ENCODE results near the gene SMIM44. TPM values are rescaled to one million over a fixed set of nuclear protein-coding genes. Genes with fewer than 3 reads are reported as not detected.
"Not testable (repeated sequence)": the region's sequence is repeated elsewhere in the genome, so short reads cannot be mapped to it uniquely, and the experiment has no call there.

The SMIM44 gene
- polyA plus RNA-seq, 1 donor: 1.6 TPM

GRCh38 chr19:3508771-3509535 lies 25.7 kb upstream of the SMIM44 start:
- H3K4me3 ChIP-seq (ENCODE audit: low read length): no peak overlapping the region
- H3K4me1 ChIP-seq (ENCODE audit: control insufficient read depth, insufficient read depth, low read length): peaks cover 10% of the 10 kb centered on the region
- no peak overlapping the region for H3K27ac ChIP-seq (ENCODE audit: low read length)
- DNase-seq: no peak
- WGBS (ENCODE audit: insufficient coverage, low lambda C conversion rate): 88% methylated on average over 8 of the region's 23 CpGs
- H3K27me3 ChIP-seq (ENCODE audit: control insufficient read depth, insufficient read depth, low read length): no peaks in the 10 kb centered on the region
- H3K36me3 ChIP-seq (ENCODE audit: control insufficient read depth, insufficient read depth, low read length): peaks cover 45% of the 10 kb centered on the region
- H3K9me3 ChIP-seq (ENCODE audit: control insufficient read depth, low read depth, low read length): no peaks in the 10 kb centered on the region

GRCh38 chr19:3508121-3508661 lies 24.9 kb upstream of the SMIM44 start:
- H3K9me3 ChIP-seq (ENCODE audit: control insufficient read depth, low read depth, low read length); H3K27me3 ChIP-seq (ENCODE audit: control insufficient read depth, insufficient read depth, low read length): not testable (repeated sequence)
- H3K27ac ChIP-seq (ENCODE audit: low read length): peak overlapping the region; percentile 38
- H3K36me3 ChIP-seq (ENCODE audit: control insufficient read depth, insufficient read depth, low read length): peaks cover 39% of the 10 kb centered on the region
- WGBS (ENCODE audit: insufficient coverage, low lambda C conversion rate): no CpG with 5 or more reads among the region's 18 CpGs
- H3K4me3 ChIP-seq (ENCODE audit: low read length): peak overlapping the region; percentile 71
- DNase-seq: peak in 1 of 2 donors; percentile 61
- peaks cover 10% of the 10 kb centered on the region for H3K4me1 ChIP-seq (ENCODE audit: control insufficient read depth, insufficient read depth, low read length)

- peaks cover 37% of the 10 kb centered on the region for H3K36me3 ChIP-seq (ENCODE audit: control insufficient read depth, insufficient read depth, low read length)
- no peaks in the 10 kb centered on the region for H3K9me3 ChIP-seq (ENCODE audit: control insufficient read depth, low read depth, low read length)
- H3K4me3 ChIP-seq (ENCODE audit: low read length): peak overlapping the region; percentile 71
- DNase-seq: peak; percentile 55 to 71
- H3K27ac ChIP-seq (ENCODE audit: low read length): peak overlapping the region; percentile 72
- no peaks in the 10 kb centered on the region for H3K27me3 ChIP-seq (ENCODE audit: control insufficient read depth, insufficient read depth, low read length)
- 0% methylated on average over 1 of the region's 31 CpGs for WGBS (ENCODE audit: insufficient coverage, low lambda C conversion rate)
- H3K4me1 ChIP-seq (ENCODE audit: control insufficient read depth, insufficient read depth, low read length): peaks cover 10% of the 10 kb centered on the region
Measured at GRCh38 chr19:3507371-3508120, 24.3 kb upstream of the SMIM44 start.

GRCh38 chr19:3506384-3507340 lies 23.4 kb upstream of the SMIM44 start:
- H3K36me3 ChIP-seq (ENCODE audit: control insufficient read depth, insufficient read depth, low read length): peaks cover 28% of the 10 kb centered on the region
- H3K27ac ChIP-seq (ENCODE audit: low read length): peak overlapping the region; percentile 72
- peak in 1 of 2 donors; percentile 47 for DNase-seq
- no peaks in the 10 kb centered on the region for H3K27me3 ChIP-seq (ENCODE audit: control insufficient read depth, insufficient read depth, low read length)
- peak overlapping the region; percentile 71 for H3K4me3 ChIP-seq (ENCODE audit: low read length)
- WGBS (ENCODE audit: insufficient coverage, low lambda C conversion rate): no CpG with 5 or more reads among the region's 69 CpGs
- H3K9me3 ChIP-seq (ENCODE audit: control insufficient read depth, low read depth, low read length): no peaks in the 10 kb centered on the region
- peaks cover 10% of the 10 kb centered on the region for H3K4me1 ChIP-seq (ENCODE audit: control insufficient read depth, insufficient read depth, low read length)

DNA sequence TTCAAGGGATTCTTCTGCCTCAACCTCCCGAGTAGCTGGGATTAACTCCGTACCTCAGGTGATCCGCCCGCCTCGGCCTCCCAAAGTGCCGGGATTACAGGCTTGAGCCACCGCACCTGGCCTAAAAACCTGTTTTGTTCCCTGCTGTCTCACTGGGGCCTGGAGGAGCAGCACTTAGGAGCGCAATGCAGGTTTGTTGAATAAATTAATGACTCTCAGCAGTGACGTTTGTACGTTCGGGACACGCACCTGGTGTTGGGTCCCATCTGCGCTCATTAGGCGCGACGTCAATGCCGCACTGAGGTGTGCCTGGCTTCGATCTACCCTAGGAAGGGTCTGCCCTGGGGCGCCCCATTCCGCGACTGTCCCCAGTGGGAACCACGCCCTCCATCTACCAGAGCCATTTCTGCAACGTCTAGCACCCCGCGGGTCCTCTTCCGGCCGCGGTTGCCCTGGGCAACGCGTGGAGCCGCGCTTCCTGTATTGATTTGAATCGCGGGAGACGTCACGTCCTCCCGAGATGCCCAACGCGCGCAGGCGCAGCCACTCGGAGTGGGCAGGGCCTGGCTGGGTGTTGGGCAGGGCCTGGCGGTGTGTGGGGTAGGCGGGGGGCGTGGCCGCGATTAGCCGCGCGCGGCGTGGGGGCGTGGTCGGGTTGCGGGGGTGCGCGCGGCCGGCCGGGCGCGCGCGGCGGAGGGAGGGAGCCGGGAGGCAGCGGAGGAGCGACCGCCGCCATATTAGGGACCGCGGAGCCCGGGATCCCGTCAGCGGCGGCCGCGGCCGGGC lies 22.6 kb upstream of the SMIM44 start, which contains the start of gene FZR1:
Gene FZR1 (plus strand): TSS at position 714 of the 786 bp plus-strand sequence. CDS start 16,679 bp downstream, outside the sequence.
- H3K4me1 ChIP-seq (ENCODE audit: control insufficient read depth, insufficient read depth, low read length): peaks cover 10% of the 10 kb centered on the region
- H3K27me3 ChIP-seq (ENCODE audit: control insufficient read depth, insufficient read depth, low read length): no peaks in the 10 kb centered on the region
- H3K4me3 ChIP-seq (ENCODE audit: low read length): peak within 1 kb of the TSS; percentile 71
- H3K27ac ChIP-seq (ENCODE audit: low read length): peak within 1 kb of the TSS; percentile 87
- H3K36me3 ChIP-seq (ENCODE audit: control insufficient read depth, insufficient read depth, low read length): peaks cover 21% of the 10 kb centered on the region
- no peaks in the 10 kb centered on the region for H3K9me3 ChIP-seq (ENCODE audit: control insufficient read depth, low read depth, low read length)
- peak; percentile 99 for DNase-seq
- WGBS (ENCODE audit: insufficient coverage, low lambda C conversion rate): no CpG with 5 or more reads among the region's 79 CpGs

DNA sequence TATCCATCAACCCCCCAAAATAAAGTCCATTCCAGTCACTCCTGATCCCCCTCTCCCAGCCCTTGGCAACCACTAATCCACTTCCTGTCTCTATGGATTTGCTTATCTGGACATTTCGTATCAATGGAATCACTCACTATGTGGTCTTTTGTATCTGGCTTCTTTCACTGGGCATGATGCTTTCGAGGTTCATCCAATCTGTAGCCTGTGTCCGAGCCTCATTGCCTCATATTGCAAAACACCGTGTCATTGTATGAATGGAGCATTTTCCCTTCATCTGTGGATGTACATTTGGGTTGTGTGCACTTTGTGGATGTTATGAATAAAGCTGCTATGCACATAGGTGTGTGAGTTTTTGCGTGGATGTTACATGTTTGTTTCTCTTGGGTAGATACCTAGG lies 21.5 kb upstream of the SMIM44 start:
- Histone ChIP-seq H3K4me3 (ENCODE audit: low read length) (no peak overlapping the region), H3K4me1 (ENCODE audit: control insufficient read depth, insufficient read depth, low read length) (peaks cover 10% of the 10 kb centered on the region), H3K9me3 (ENCODE audit: control insufficient read depth, low read depth, low read length) (no peaks in the 10 kb centered on the region), H3K36me3 (ENCODE audit: control insufficient read depth, insufficient read depth, low read length) (peaks cover 11% of the 10 kb centered on the region), H3K27me3 (ENCODE audit: control insufficient read depth, insufficient read depth, low read length) (no peaks in the 10 kb centered on the region), H3K27ac (ENCODE audit: low read length) (peak overlapping the region; percentile 87)
- DNase-seq: peak in 1 of 2 donors; percentile 13
- 70% methylated on average over 2 of the region's 5 CpGs for WGBS (ENCODE audit: insufficient coverage, low lambda C conversion rate)

GRCh38 chr19:3503036-3503572 lies 19.9 kb upstream of the SMIM44 start:
- Histone ChIP-seq H3K27me3 (ENCODE audit: control insufficient read depth, insufficient read depth, low read length) (no peaks in the 10 kb centered on the region), H3K36me3 (ENCODE audit: control insufficient read depth, insufficient read depth, low read length) (no peaks in the 10 kb centered on the region), H3K4me1 (ENCODE audit: control insufficient read depth, insufficient read depth, low read length) (peaks cover 8% of the 10 kb centered on the region), H3K27ac (ENCODE audit: low read length) (no peak overlapping the region), H3K9me3 (ENCODE audit: control insufficient read depth, low read depth, low read length) (no peaks in the 10 kb centered on the region), H3K4me3 (ENCODE audit: low read length) (no peak overlapping the region)
- no peak for DNase-seq
- WGBS (ENCODE audit: insufficient coverage, low lambda C conversion rate): no CpG with 5 or more reads among the region's 13 CpGs

DNA sequence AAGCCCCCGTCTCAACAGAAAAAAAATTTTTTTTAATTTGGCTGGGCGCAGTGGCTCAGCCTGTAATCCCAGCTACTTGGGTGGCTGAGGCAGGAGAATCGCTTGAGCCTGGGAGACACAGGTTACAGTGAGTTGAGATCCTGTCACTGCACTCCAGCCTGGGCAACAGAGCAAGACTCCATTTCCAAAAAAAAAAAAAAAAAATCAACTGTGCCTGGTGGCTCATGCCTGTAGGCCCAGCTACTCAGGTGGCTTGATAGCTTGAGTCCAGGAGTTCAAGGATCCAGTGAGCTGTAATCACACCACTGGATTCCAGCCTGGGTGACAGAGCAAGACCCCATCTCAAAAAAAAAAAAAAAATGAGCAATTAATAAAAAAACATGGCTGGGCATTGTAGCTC lies 18.5 kb upstream of the SMIM44 start:
- no peak for DNase-seq
- Histone ChIP-seq H3K27me3 (ENCODE audit: control insufficient read depth, insufficient read depth, low read length) (no peaks in the 10 kb centered on the region), H3K9me3 (ENCODE audit: control insufficient read depth, low read depth, low read length) (no peaks in the 10 kb centered on the region)

GRCh38 chr19:3500429-3501101 lies 17.3 kb upstream of the SMIM44 start, which contains the start of gene DOHH:
DOHH (minus strand) TSS chr19:3500674; CDS start chr19:3496814, 3,860 bp downstream.
- H3K27ac ChIP-seq (ENCODE audit: low read length): peak within 1 kb of the TSS; percentile 84
- H3K4me3 ChIP-seq (ENCODE audit: low read length): peak within 1 kb of the TSS; percentile 83
- H3K9me3 ChIP-seq (ENCODE audit: control insufficient read depth, low read depth, low read length): no peaks in the 10 kb centered on the region
- WGBS (ENCODE audit: insufficient coverage, low lambda C conversion rate): 0% methylated on average over 2 of the region's 52 CpGs
- peak; percentile 96 to 98 for DNase-seq
- H3K4me1 ChIP-seq (ENCODE audit: control insufficient read depth, insufficient read depth, low read length): no peaks in the 10 kb centered on the region
- peaks cover 20% of the 10 kb centered on the region for H3K36me3 ChIP-seq (ENCODE audit: control insufficient read depth, insufficient read depth, low read length)
- no peaks in the 10 kb centered on the region for H3K27me3 ChIP-seq (ENCODE audit: control insufficient read depth, insufficient read depth, low read length)

More for the DNA sequence above, 18.5 kb upstream of the SMIM44 start:
- no peaks in the 10 kb centered on the region for H3K4me1 ChIP-seq (ENCODE audit: control insufficient read depth, insufficient read depth, low read length)
- H3K4me3 ChIP-seq (ENCODE audit: low read length): no peak overlapping the region
- H3K27ac ChIP-seq (ENCODE audit: low read length): no peak overlapping the region
- peaks cover 8% of the 10 kb centered on the region for H3K36me3 ChIP-seq (ENCODE audit: control insufficient read depth, insufficient read depth, low read length)
- WGBS (ENCODE audit: insufficient coverage, low lambda C conversion rate): no CpG with 5 or more reads among the region's 3 CpGs
